NCI-H748 (cell line): ENCODE data around the gene GKN1.

Experiments
- DNase-seq: peaks from one replicate; lab custom pipeline; 2025; ENCODE audit not compliant: unreplicated experiment; lab: John Stamatoyannopoulos, UW

Gene GKN1, protein sequence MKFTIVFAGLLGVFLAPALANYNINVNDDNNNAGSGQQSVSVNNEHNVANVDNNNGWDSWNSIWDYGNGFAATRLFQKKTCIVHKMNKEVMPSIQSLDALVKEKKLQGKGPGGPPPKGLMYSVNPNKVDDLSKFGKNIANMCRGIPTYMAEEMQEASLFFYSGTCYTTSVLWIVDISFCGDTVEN

DNA sequence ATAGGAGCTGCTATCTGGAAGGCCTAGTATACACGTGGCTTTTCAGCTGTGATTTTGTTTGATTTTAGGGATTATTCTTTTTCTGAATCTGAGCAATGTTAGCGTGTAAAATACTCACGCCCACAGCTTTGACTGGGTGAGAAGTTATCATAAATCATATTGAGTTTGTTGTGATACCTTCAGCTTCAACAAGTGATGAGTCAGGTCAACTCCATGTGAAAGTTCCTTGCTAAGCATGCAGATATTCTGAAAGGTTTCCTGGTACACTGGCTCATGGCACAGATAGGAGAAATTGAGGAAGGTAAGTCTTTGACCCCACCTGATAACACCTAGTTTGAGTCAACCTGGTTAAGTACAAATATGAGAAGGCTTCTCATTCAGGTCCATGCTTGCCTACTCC is at the start of gene GKN1:
Gene GKN1 (plus strand): TSS at position 386 of the 400 bp plus-strand sequence. CDS start 42 bp downstream, outside the sequence.
- DNase-seq, result no peak

DNA sequence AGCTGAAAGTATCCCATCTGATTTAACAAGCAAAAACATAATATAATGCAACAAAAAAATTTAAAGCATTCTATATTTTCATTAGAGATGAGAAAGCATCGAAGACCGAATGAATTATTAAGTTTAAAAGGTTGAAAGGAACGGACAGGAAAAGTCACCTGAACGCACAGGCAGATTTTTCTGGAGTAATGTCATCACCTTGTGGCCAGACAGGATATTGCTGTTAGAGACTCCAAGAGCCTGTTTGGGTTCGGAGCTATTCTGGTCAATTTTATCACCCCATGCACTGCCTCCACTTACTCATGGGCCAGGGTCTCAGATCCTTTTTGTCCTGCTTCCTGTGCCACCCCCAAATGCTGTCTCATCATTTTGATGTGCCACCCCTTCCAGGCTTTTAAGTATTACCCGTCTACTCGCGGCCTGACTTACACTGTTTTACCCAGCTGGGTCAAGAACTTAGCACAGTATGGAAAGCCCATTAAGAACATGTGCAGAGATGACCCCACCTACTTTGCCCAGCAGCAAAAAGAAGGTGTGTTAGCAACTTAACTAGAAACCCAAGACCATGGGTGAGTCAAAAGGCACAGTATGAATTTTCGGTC is 49.0 kb upstream of the GKN1 start:
- DNase-seq, result peak; percentile 26

DNA sequence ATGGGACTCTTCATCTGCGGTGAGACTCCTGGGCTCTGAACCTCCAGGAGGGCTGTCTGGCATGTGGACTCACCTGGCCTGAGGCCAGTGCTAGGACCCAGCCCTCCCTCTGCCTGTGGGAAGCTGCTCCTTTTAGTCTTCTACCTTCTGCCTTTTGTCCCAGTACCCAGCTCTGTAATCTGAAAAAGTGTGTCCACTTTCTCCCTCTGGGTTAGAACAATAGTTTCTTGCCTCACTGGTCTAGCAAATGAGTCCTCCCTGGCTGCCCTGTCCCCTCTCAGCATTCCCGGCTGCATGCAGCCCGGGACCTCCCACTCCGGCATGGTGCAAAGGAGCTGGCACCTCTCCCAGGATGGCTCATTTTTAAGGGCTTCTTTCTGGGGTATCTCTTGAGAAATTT is 47.6 kb upstream of the GKN1 start:
- DNase-seq, result no peak

GRCh38 chr2:68931149-68931711 is 43.2 kb upstream of the GKN1 start:
- no peak for DNase-seq

- no peak for DNase-seq
Measured at GRCh38 chr2:68931799-68932198, 42.6 kb upstream of the GKN1 start.

GRCh38 chr2:68932402-68932801 is 42.0 kb upstream of the GKN1 start:
- DNase-seq, result no peak

DNA sequence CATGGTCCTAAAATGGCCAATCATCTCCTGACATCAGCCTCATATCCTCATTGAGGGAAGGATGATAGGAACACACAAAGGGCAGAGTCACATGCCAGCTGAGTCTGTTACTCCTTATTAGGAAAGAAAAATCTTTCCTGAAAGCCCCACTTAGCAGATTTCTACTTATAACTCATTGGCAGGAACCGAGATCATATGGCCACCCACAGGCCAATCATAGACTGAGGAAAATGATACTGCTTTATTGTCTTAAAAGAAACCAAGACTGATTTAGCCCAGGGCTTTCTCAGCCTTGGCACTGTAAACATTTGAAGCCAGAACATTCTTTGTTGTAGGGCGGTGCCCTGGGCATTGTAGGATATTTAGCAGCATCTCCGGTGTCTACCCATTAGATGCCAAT is 40.4 kb upstream of the GKN1 start:
- no peak for DNase-seq

DNA sequence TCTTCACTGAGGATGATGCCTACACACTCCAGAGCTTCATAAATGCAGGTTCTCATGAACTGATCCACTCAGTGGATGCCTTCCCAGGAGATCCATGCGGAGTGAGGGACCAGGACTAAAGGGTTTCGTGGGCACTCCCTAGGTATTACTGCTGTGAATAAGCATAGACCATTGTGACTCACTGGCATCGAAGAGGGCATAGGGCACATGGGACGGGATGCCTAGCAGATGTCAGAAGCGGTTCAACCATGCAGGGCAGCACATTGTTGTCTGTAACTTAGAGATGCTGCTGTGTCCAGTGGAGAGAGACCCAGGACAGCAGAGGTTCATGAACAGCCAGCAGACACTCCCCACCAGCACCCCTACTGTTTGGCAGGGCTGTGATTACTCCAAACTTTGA is 39.0 kb upstream of the GKN1 start:
- DNase-seq, result no peak

- no peak for DNase-seq
Measured at GRCh38 chr2:68936427-68936826, 38.0 kb upstream of the GKN1 start.

DNA sequence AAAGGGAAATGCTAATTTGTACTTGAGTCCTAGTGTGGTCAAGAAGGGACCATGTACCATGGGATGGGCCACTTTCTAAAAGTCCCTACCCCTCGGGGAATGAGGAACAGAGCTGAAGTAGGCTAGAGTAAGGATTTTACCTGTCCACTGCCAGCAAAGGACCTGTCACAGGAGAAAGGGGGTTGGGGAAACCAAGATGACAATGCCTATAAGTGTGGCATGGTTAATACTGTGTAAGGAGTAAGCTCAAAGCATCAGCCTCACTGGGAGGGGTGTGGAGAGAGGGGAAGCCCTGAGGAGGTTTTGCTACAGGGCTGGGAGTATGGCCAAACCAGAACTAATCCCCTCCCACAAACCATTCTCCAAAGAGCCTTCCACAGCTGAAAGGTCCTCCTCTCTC is 37.5 kb upstream of the GKN1 start:
- no peak for DNase-seq

DNA sequence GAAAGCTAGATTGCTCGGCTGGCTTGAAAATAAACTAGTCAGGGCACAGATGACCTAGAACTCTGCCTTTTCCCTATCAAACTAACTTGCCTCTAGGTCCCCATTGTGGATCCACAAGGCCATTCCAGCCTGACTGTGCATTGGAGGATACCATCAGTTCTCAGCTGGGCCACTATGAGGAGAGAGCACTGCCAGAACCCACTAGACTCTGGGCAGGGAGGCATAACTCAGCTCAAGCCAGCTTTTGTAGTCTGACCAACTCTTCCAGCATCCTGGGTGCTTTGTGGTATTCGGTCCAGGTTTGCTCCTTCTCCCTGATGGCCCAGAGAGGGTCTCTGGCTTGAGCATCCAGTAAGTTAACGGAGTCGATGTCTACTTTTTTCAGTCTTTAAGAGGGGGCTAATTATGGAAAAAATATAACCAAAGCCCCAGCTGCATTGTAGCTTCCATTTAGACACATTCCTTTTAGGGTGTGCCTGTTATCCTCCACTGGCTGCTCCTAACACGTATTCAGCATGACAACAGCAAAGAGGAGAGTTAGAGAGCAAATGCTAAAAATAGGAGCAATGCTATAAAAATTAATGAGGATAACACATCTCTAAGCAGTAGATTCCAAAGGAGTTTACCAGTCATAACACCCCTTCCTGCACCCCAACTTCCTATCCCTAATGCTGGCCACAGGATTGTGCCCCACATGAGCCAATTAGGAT is 36.9 kb upstream of the GKN1 start:
- no peak for DNase-seq

DNA sequence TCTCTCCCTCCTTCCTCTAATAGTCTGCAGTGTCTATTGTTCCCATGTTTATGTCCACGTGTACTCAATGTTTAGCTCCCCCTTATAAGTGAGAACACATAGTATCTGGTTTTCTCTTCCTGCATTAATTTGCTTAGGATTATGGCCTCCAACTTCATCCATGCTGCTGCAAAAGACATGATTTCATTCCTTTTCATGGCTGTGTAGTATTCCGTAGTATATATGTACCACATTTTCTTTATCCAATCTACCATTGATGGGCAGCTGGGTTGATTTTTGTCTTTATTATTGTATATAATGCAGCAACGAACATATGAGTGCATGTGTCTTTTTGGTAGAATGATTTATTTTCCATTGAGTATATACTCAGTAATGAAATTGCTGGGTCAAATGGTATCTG is 35.5 kb upstream of the GKN1 start:
- DNase-seq, result no peak

DNA sequence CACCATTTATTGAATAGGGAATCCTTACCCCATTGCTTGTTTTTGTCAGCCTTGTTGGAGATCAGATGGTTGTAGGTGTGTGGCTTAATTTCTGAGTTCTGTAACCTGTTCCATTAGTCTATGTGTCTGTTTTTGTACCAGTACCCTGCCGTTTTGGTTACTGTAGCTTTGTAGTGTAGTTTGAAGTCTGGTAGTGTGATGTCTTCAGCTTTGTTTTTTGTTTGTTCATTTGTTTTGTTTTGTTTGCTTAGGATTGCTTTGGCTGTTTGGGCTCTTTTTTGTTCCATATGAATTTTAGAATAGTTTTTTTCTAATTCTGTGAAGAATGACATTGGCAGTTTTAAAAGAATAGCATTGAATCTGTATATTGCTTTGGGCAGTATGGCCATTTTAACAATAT is 34.5 kb upstream of the GKN1 start:
- no peak for DNase-seq

DNA sequence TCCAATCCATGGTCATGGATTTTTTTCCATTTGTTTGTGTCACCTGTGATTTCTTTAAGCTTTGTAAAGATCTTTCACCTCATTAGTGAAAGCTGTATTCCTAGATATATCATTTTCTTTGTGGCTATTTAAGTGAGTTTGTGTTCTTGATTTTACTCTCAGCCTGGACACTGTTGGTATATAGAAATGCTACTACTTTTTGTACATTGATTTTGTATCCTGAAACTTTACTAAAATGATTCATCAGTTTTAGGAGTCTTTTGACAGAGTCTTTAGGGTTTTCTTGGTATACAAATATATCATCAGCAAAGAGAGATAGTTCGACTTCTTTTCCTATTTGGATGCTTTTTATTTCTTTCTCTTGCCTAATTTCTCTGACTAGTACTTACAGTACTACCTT is 34.1 kb upstream of the GKN1 start:
- DNase-seq, result no peak

GRCh38 chr2:68942827-68943226 is 31.6 kb upstream of the GKN1 start:
- no peak for DNase-seq

DNA sequence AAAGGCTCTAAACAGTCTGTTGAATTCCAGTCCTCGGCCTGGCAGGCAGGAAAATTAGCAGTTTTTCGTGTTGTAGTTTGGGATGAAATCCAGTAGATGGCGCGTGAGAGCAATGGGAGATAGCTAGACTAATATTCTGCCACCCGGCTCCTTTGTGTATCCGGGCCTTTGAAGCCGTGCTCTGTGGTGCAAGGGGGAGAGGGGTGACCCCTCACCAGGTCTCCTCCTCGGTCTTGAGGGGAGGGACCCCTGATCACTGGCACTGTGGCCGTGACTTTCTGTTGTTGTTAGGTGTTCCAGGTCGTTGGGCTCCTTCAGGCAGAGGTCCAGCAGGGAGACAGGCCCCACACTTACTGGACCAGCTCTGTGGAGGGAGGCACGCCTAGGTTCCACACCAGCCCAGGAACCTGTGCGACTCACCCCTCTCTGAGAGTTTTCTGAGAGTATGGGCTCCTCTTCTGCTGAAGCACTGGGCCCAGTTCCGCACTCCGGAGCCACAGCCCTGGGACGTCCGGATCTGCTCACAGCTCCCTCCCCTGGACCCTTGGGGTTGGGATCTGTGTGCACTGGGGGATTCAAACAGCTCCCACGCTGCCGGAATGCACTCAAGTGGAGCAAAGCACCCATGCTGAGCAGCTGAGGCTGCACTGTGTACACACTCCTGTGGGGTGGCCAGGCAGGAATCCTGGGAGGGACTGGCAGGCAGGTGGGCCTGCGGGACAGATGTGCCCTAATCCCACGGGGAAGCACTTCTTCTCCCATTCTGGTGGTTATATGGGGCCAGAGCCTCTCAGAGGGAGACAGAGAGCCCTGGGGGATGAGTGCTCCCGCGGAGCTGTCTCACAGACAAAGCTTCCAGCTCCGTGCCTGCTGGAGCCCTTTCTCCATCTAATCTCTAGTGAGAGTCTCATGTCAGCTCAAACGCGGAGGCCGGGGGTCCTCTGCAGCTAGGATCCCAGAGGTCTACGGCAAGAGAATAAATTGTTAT is 30.6 kb upstream of the GKN1 start:
- peak; percentile 64 for DNase-seq

- DNase-seq, result peak; percentile 87
Measured at GRCh38 chr2:68946117-68946516, 28.3 kb upstream of the GKN1 start.

DNA sequence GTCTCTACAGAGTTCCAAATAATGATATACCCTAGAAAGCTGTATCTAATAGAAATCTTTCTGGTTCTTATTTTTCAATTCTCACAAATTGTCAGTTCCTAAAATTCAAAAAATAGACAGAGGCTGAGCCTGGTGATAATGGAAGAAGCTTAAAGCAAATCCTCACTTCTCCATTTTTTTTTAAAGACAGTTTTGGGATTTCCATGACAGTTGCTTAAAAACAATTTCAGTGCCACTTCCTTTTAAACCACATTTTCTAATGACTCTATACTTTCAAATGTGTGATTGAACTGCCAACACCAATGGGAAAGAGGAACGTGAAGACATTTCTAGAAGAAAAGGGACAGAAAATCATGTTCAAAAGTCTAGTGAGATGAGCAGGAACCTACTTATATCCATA is 25.7 kb upstream of the GKN1 start:
- DNase-seq, result no peak

- DNase-seq, result no peak
Measured at GRCh38 chr2:68951899-68952298, 22.5 kb upstream of the GKN1 start.

DNA sequence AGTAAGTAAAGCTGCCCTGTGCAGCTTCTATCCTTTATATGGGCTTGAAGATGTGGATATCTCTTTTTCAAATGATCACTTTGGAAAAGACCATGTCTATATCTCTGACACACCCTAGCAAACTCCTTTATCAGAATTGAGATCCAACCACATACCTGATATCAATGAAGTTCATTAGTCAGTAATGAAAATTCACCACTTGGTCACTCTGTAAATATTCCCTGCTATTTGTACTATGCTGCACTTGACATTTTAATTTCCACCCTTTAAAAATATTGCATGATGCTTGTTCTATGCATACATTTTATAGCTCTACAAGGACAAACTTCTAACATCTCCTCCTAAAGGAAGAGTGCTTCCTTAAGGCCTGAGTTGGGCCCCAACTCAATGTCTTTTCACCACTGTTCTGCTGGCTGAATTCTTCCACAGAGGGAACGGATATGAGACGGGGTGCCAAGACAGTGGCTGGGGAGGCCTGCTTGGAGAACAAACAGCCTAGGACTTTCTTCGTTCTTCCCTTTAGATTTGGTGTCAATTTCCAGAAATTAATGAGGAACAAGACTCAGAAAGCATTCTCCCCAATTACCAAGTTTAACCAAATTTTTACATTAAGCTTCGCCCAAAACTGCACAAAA is 21.4 kb upstream of the GKN1 start, which contains the start of gene GKN2:
Gene GKN2 (minus strand): TSS at position 7 of the 635 bp plus-strand sequence. CDS start 32 bp downstream, outside the sequence.
- no peak for DNase-seq
